Breast epithelium (tissue), 3 donors: ENCODE data around the gene EHD4.

Experiments used
- POLR2A ChIP-seq: fragments of 450-650 bp; IDR thresholded peaks from one replicate; pipeline ENCODE4 v1.6.1; 2016; ENCODE audit warnings: antibody characterized with exemption, mild to moderate bottlenecking, moderate library complexity
- POLR2AphosphoS5 ChIP-seq, 3 donors: sonication (generic); formaldehyde crosslinking; IDR thresholded peaks; one replicate each; pipeline ENCODE4 v1.6.1; 2017; ENCODE audit warnings: antibody characterized with exemption in 3 of 3
- TF ChIP-seq, protein P1 (sequence below), 3 donors: fragments of 450-650 bp; IDR thresholded peaks; one replicate each; pipeline ENCODE4 v1.5.1; 2016 to 2017; ENCODE audit warnings: antibody characterized with exemption in 3 of 3, mild to moderate bottlenecking in 3 of 3, moderate library complexity in 3 of 3

DNA sequence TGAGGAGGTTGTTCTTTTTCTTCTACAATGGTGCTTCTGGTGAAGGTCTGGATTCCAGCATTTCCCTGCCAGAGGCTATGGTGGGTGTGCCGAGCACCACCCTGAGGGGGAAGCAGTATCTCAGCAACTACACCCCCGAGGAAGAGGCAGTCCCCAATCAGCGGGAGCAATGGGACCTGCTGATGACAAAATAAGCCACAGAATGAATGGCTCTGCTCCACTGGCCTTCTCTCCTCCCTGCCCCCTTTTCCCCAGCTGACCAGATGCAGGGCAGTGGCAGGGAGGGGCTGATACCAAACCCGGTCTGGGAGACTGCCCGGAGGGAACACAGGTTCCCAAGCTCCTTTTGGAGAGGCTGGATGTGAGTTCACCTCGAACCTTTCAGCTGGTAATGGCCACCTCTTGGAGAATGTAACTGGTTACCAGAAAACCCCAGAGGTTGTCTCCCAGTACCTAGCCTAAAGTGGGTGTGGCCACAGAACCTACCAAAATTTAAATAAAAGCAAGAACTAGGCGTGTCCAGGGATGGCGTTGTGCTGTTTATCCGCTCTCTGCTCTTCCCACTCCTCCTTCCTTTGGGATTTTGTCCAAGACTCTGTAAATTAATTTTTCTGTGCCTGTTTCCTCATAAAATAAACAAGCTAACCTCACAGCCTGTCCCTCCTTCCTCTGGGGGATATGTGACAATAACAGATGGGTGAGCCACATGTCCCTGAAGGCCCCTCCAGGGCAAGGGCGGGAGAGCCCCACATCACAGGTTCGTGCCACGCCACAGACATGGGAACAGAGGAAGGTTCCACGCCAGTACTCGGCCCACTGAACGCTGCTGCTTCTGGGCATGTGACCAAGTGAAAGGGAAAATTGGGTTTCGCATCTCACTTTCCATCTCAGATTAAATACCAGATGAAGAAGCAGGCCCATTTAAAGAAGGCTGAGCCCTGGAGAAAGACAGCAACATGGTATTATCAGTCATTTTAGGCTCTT, 43.4 kb downstream of the EHD4 start:
- TF ChIP-seq, protein P1, sequence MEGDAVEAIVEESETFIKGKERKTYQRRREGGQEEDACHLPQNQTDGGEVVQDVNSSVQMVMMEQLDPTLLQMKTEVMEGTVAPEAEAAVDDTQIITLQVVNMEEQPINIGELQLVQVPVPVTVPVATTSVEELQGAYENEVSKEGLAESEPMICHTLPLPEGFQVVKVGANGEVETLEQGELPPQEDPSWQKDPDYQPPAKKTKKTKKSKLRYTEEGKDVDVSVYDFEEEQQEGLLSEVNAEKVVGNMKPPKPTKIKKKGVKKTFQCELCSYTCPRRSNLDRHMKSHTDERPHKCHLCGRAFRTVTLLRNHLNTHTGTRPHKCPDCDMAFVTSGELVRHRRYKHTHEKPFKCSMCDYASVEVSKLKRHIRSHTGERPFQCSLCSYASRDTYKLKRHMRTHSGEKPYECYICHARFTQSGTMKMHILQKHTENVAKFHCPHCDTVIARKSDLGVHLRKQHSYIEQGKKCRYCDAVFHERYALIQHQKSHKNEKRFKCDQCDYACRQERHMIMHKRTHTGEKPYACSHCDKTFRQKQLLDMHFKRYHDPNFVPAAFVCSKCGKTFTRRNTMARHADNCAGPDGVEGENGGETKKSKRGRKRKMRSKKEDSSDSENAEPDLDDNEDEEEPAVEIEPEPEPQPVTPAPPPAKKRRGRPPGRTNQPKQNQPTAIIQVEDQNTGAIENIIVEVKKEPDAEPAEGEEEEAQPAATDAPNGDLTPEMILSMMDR (IDR thresholded peaks at IDR 0.05), result no peak
- no peak for TF ChIP-seq POLR2A
- TF ChIP-seq POLR2AphosphoS5 (IDR thresholded peaks at IDR 0.05), result no peak
